ENCODE measurements around the gene SPTLC1. TPM values are rescaled to one million over a fixed set of nuclear protein-coding genes. Genes with fewer than 3 reads are reported as not detected.

Gene SPTLC1
- total and polyA plus RNA-seq, 2 of the 13 experiments (the other 11 are each of a cell fraction or from before 2014, with no cell fraction given): 56.2 to 72.5 TPM

DNA sequence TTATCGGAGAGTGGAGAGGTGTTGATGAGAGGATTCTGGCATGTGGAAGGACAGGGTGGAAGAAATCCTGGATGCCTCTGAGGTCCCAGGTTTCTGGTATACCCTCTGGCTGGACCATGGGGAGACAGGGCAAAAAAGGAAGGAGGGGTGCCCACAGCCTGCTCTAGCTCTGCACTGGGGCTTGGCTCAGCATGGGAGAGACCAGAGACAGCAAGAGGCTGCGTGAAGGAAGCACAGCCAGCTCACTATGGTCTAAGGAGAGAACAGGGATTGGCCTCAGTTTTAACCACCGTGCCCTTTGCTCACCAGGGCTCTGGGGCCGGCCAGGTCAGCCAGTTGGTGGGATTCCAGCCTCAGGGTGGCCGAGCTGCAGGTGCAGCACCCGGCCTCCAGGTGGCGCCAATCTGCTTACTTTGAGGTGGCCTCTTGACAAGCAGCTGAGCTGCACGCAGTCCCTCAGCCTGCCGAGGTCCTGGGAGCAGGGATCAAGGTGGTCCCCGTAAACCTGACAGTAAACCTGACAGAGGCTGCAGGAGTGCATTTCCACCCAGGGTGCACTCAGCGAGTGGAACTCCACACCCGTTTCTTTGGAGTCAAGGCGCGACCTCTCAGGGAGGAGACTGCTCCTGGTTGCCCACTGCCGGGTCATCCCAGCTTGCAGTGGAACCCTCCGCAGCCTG, 25.0 kb upstream of the SPTLC1 start (continued):
- TF ChIP-seq, protein P1, sequence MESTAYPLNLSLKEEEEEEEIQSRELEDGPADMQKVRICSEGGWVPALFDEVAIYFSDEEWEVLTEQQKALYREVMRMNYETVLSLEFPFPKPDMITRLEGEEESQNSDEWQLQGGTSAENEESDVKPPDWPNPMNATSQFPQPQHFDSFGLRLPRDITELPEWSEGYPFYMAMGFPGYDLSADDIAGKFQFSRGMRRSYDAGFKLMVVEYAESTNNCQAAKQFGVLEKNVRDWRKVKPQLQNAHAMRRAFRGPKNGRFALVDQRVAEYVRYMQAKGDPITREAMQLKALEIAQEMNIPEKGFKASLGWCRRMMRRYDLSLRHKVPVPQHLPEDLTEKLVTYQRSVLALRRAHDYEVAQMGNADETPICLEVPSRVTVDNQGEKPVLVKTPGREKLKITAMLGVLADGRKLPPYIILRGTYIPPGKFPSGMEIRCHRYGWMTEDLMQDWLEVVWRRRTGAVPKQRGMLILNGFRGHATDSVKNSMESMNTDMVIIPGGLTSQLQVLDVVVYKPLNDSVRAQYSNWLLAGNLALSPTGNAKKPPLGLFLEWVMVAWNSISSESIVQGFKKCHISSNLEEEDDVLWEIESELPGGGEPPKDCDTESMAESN (CRISPR knock-in tag; conservative IDR thresholded peaks at IDR 0.05): 0 out of 2 replicates have a peak, but pooled peaks have one; percentile 38
- TF ChIP-seq ZNF644 (CRISPR knock-in tag; IDR thresholded peaks at IDR 0.05; ENCODE audit: low read depth) (no peak), GTF3A (CRISPR knock-in tag; conservative IDR thresholded peaks at IDR 0.05) (no peak), ZMYM4 (CRISPR knock-in tag; IDR thresholded peaks at IDR 0.05) (0 out of 2 replicates have a peak, but pooled peaks have one; percentile 31), SPEN (CRISPR knock-in tag; IDR thresholded peaks at IDR 0.05; ENCODE audit: low read depth) (peak; percentile 54; the same call in 1 of the 2 replicates), TOE1 (CRISPR knock-in tag; IDR thresholded peaks at IDR 0.05) (no peak), ZFP36L1 (CRISPR knock-in tag; IDR thresholded peaks at IDR 0.05) (no peak), ZNF556 (CRISPR knock-in tag; IDR thresholded peaks at IDR 0.05; ENCODE audit: borderline replicate concordance) (no peak), ZSCAN29 (CRISPR knock-in tag; conservative IDR thresholded peaks at IDR 0.05) (no peak), ZNF530 (CRISPR knock-in tag; IDR thresholded peaks at IDR 0.05; ENCODE audit: low read depth) (no peak), HMG20B (CRISPR knock-in tag; conservative IDR thresholded peaks at IDR 0.05) (no peak), HNRNPLL (IDR thresholded peaks at IDR 0.05; ENCODE audit: low read depth, low read length, poor library complexity, severe bottlenecking) (no peak), FOXK2 (IDR thresholded peaks at IDR 0.05) (no peak), SRSF4 (IDR thresholded peaks at IDR 0.05; ENCODE audit: low read depth, low read length, poor library complexity, severe bottlenecking) (no peak), NFIC (IDR thresholded peaks at IDR 0.05; ENCODE audit: low read length) (no peak), ZNF335 (CRISPR knock-in tag; IDR thresholded peaks at IDR 0.05) (0 out of 2 replicates have a peak, but pooled peaks have one; percentile 40), ZNF841 (CRISPR knock-in tag; IDR thresholded peaks at IDR 0.05; ENCODE audit: borderline replicate concordance) (no peak), CBX1 (IDR thresholded peaks at IDR 0.05; ENCODE audit: low read depth) (no peak), GABPB1 (CRISPR knock-in tag; IDR thresholded peaks at IDR 0.05) (peak; percentile 37; the same call in 1 of the 2 replicates)
- TF ChIP-seq, protein P2, sequence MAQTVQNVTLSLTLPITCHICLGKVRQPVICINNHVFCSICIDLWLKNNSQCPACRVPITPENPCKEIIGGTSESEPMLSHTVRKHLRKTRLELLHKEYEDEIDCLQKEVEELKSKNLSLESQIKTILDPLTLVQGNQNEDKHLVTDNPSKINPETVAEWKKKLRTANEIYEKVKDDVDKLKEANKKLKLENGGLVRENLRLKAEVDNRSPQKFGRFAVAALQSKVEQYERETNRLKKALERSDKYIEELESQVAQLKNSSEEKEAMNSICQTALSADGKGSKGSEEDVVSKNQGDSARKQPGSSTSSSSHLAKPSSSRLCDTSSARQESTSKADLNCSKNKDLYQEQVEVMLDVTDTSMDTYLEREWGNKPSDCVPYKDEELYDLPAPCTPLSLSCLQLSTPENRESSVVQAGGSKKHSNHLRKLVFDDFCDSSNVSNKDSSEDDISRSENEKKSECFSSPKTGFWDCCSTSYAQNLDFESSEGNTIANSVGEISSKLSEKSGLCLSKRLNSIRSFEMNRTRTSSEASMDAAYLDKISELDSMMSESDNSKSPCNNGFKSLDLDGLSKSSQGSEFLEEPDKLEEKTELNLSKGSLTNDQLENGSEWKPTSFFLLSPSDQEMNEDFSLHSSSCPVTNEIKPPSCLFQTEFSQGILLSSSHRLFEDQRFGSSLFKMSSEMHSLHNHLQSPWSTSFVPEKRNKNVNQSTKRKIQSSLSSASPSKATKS (CRISPR knock-in tag; IDR thresholded peaks at IDR 0.05): no peak
- TF ChIP-seq, protein P3, sequence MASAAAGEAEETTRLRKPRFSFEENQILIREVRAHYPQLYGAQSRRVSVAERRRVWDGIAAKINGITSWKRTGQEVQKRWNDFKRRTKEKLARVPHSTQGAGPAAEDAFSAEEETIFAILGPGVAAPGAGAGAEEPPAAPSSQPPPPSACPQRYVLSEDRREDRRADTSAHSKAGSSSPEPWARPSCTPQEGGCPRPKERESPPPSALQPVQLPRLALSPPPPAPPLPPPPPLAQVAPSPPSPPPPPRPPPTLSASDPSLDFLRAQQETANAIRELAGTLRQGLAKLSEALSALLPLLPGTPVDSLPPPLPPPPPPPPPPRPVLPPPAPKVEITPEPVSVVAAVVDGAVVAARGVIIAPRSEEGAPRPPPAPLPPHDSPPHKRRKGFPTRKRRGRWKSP (CRISPR knock-in tag; IDR thresholded peaks at IDR 0.05): peak; percentile 72; the same call in 1 of the 2 replicates
- TF ChIP-seq, protein P4, sequence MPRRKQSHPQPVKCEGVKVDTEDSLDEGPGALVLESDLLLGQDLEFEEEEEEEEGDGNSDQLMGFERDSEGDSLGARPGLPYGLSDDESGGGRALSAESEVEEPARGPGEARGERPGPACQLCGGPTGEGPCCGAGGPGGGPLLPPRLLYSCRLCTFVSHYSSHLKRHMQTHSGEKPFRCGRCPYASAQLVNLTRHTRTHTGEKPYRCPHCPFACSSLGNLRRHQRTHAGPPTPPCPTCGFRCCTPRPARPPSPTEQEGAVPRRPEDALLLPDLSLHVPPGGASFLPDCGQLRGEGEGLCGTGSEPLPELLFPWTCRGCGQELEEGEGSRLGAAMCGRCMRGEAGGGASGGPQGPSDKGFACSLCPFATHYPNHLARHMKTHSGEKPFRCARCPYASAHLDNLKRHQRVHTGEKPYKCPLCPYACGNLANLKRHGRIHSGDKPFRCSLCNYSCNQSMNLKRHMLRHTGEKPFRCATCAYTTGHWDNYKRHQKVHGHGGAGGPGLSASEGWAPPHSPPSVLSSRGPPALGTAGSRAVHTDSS (CRISPR knock-in tag; conservative IDR thresholded peaks at IDR 0.05): no peak
- TF ChIP-seq, protein P5, sequence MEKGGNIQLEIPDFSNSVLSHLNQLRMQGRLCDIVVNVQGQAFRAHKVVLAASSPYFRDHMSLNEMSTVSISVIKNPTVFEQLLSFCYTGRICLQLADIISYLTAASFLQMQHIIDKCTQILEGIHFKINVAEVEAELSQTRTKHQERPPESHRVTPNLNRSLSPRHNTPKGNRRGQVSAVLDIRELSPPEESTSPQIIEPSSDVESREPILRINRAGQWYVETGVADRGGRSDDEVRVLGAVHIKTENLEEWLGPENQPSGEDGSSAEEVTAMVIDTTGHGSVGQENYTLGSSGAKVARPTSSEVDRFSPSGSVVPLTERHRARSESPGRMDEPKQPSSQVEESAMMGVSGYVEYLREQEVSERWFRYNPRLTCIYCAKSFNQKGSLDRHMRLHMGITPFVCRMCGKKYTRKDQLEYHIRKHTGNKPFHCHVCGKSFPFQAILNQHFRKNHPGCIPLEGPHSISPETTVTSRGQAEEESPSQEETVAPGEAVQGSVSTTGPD (CRISPR knock-in tag; IDR thresholded peaks at IDR 0.05): no peak
